HEK293 (cell line): ENCODE results near the gene CHST12.

Experiments
- CTCF ChIA-PET: fragments of 350-600 bp; formaldehyde crosslinking; extraction: SDS; loops from one replicate; lab custom pipeline; 2021; ENCODE audit warnings: antibody characterized with exemption; lab: Yijun Ruan, JAX
- POLR2A ChIA-PET: fragments of 300-600 bp; formaldehyde crosslinking; extraction: SDS; loops from one replicate; lab custom pipeline; 2020; ENCODE audit warnings: antibody characterized with exemption, inconsistent platforms; lab: Yijun Ruan, JAX
- H3K27ac ChIP-seq: fragments of 200-500 bp; sonication (Bioruptor generic); 2 replicates; pipeline ENCODE4 v1.5.1; 2014; ENCODE audit warnings: low read depth, low read length, control low read depth, inconsistent platforms; ENCODE audit errors: extremely low read depth
- H3K36me3 ChIP-seq, 2 experiments: fragments of 200-500 bp in 1 of 2; sonication (Bioruptor generic) in 1 of 2; 1 replicate in 1 of 2; 2 replicates in 1 of 2; pipeline ENCODE4 v1.5.1; 2014 to 2017; ENCODE audit warnings: inconsistent platforms in 2 of 2, low read length in 2 of 2; ENCODE audit not compliant: control insufficient read depth in 2 of 2, insufficient read depth in 1 of 2
- H3K4me1 ChIP-seq: fragments of 200-500 bp; sonication (Bioruptor generic); 2 replicates; pipeline ENCODE4 v1.5.1; 2014; ENCODE audit warnings: mild to moderate bottlenecking, low read length, inconsistent platforms; ENCODE audit not compliant: control insufficient read depth, insufficient read depth
- H3K4me3 ChIP-seq: 2 replicates; pipeline ENCODE4 v1.5.1; 2011; ENCODE audit warnings: low read depth, mild to moderate bottlenecking, control low read depth, low read length, moderate library complexity
- H3K9me3 ChIP-seq: fragments of 200-500 bp; sonication (Bioruptor generic); 2 replicates; pipeline ENCODE4 v1.5.1; 2014; ENCODE audit warnings: low read depth, low read length, inconsistent platforms; ENCODE audit not compliant: control insufficient read depth, insufficient read depth
- BCL11B ChIP-seq: fragments of 450-650 bp; formaldehyde crosslinking; IDR thresholded peaks from 2 replicates; pipeline ENCODE4 v1.5.1; 2016; ENCODE audit warnings: low read depth, missing biosample characterization, missing genetic modification characterization
- FEZF1 ChIP-seq: fragments of 450-650 bp; formaldehyde crosslinking; IDR thresholded peaks from 2 replicates; pipeline ENCODE4 v1.5.1; 2016; ENCODE audit warnings: missing biosample characterization, missing genetic modification characterization
- KLF7 ChIP-seq: fragments of 450-650 bp; formaldehyde crosslinking; IDR thresholded peaks from 2 replicates; pipeline ENCODE4 v1.5.1; 2016; ENCODE audit warnings: missing biosample characterization, missing genetic modification characterization, borderline replicate concordance
- KLF8 ChIP-seq: fragments of 450-650 bp; formaldehyde crosslinking; IDR thresholded peaks from 2 replicates; pipeline ENCODE4 v1.5.1; 2016; ENCODE audit warnings: missing biosample characterization, missing genetic modification characterization
- MZF1 ChIP-seq: fragments of 450-650 bp; formaldehyde crosslinking; IDR thresholded peaks from 2 replicates; pipeline ENCODE4 v1.5.1; 2017; ENCODE audit warnings: missing biosample characterization, missing genetic modification characterization, borderline replicate concordance
- SP3 ChIP-seq: fragments of 450-650 bp; formaldehyde crosslinking; IDR thresholded peaks from 2 replicates; pipeline ENCODE4 v1.5.1; 2016; ENCODE audit warnings: missing biosample characterization, missing genetic modification characterization
- SP7 ChIP-seq: fragments of 450-650 bp; formaldehyde crosslinking; IDR thresholded peaks from 2 replicates; pipeline ENCODE4 v1.5.1; 2016; ENCODE audit warnings: missing biosample characterization, missing genetic modification characterization
- ZBTB17 ChIP-seq: fragments of 450-650 bp; formaldehyde crosslinking; IDR thresholded peaks from 2 replicates; pipeline ENCODE4 v1.5.1; 2016; ENCODE audit warnings: missing biosample characterization, missing genetic modification characterization
- ZBTB21 ChIP-seq: fragments of 450-650 bp; formaldehyde crosslinking; IDR thresholded peaks from 2 replicates; pipeline ENCODE4 v1.5.1; 2017; ENCODE audit warnings: missing biosample characterization, missing genetic modification characterization
- ZEB2 ChIP-seq: fragments of 450-650 bp; formaldehyde crosslinking; IDR thresholded peaks from 2 replicates; pipeline ENCODE4 v1.5.1; 2016; ENCODE audit warnings: missing biosample characterization, missing genetic modification characterization
- ZFP3 ChIP-seq: fragments of 450-650 bp; formaldehyde crosslinking; IDR thresholded peaks from 2 replicates; pipeline ENCODE4 v1.5.1; 2016; ENCODE audit warnings: low read depth, missing biosample characterization, missing genetic modification characterization
- ZNF132 ChIP-seq: fragments of 450-650 bp; formaldehyde crosslinking; IDR thresholded peaks from 2 replicates; pipeline ENCODE4 v1.5.1; 2017; ENCODE audit warnings: missing biosample characterization, missing genetic modification characterization, borderline replicate concordance
- ZNF146 ChIP-seq: fragments of 450-650 bp; formaldehyde crosslinking; IDR thresholded peaks from 2 replicates; pipeline ENCODE4 v1.5.1; 2016; ENCODE audit warnings: missing biosample characterization, missing genetic modification characterization
- ZNF18 ChIP-seq: fragments of 450-650 bp; formaldehyde crosslinking; IDR thresholded peaks from 2 replicates; pipeline ENCODE4 v1.5.1; 2016; ENCODE audit warnings: missing biosample characterization, missing genetic modification characterization
- ZNF335 ChIP-seq: fragments of 450-650 bp; formaldehyde crosslinking; conservative IDR thresholded peaks from 2 replicates; pipeline ENCODE4 v1.5.1; 2016; ENCODE audit warnings: missing biosample characterization, missing genetic modification characterization
- ZNF394 ChIP-seq: fragments of 450-650 bp; formaldehyde crosslinking; IDR thresholded peaks from 2 replicates; pipeline ENCODE4 v1.5.1; 2016; ENCODE audit warnings: missing biosample characterization, missing genetic modification characterization, mild to moderate bottlenecking, moderate library complexity, borderline replicate concordance
- ZNF449 ChIP-seq: fragments of 450-650 bp; formaldehyde crosslinking; IDR thresholded peaks from 2 replicates; pipeline ENCODE4 v1.5.1; 2017; ENCODE audit warnings: missing biosample characterization, mild to moderate bottlenecking, missing genetic modification characterization, moderate library complexity
- ZNF549 ChIP-seq: fragments of 450-650 bp; IDR thresholded peaks from 2 replicates; pipeline ENCODE4 v1.5.1; 2018; ENCODE audit warnings: missing biosample characterization, missing genetic modification characterization, mild to moderate bottlenecking, inconsistent platforms, moderate library complexity
- ZNF600 ChIP-seq: fragments of 450-650 bp; formaldehyde crosslinking; IDR thresholded peaks from 2 replicates; pipeline ENCODE4 v1.5.1; 2016; ENCODE audit warnings: missing biosample characterization, missing genetic modification characterization
- ZNF629 ChIP-seq: fragments of 450-650 bp; formaldehyde crosslinking; IDR thresholded peaks from 2 replicates; pipeline ENCODE4 v1.5.1; 2017; ENCODE audit warnings: missing biosample characterization, missing genetic modification characterization
- ZNF677 ChIP-seq: fragments of 450-650 bp; IDR thresholded peaks from 2 replicates; pipeline ENCODE4 v1.5.0; 2018; ENCODE audit warnings: missing biosample characterization, mild to moderate bottlenecking, missing genetic modification characterization, moderate library complexity
- ZNF768 ChIP-seq: fragments of 450-650 bp; formaldehyde crosslinking; IDR thresholded peaks from 2 replicates; pipeline ENCODE4 v1.5.1; 2018; ENCODE audit warnings: missing biosample characterization, mild to moderate bottlenecking, missing genetic modification characterization
- TF ChIP-seq, protein P1 (sequence below): fragments of 450-650 bp; formaldehyde crosslinking; IDR thresholded peaks from 2 replicates; pipeline ENCODE4 v1.5.1; 2016; ENCODE audit warnings: missing biosample characterization, missing genetic modification characterization
- TF ChIP-seq, protein P2 (sequence below): fragments of 450-650 bp; formaldehyde crosslinking; IDR thresholded peaks from 2 replicates; pipeline ENCODE4 v1.5.1; 2017; ENCODE audit warnings: missing biosample characterization, missing genetic modification characterization
- TF ChIP-seq, protein P3 (sequence below): fragments of 450-650 bp; formaldehyde crosslinking; optimal IDR thresholded peaks from 2 replicates; pipeline ENCODE3; 2016; ENCODE audit warnings: missing biosample characterization, mild to moderate bottlenecking, missing genetic modification characterization
- TF ChIP-seq, protein P4 (sequence below): fragments of 450-650 bp; formaldehyde crosslinking; IDR thresholded peaks from 2 replicates; pipeline ENCODE4 v1.5.1; 2016; ENCODE audit warnings: missing biosample characterization, missing genetic modification characterization

Gene CHST12

GRCh38 chr7:2403014-2403717, at the start of gene CHST12:
Gene CHST12 (plus strand): TSS chr7:2403611. CDS start chr7:2432640, 29,029 bp downstream.
- Histone ChIP-seq H3K4me1 (peaks cover 6% of the 10 kb centered on the region), H3K27ac (peak within 1 kb of the TSS; percentile 68; the same call in 1 of the 2 replicates), H3K9me3 (no peaks in the 10 kb centered on the region), H3K4me3 (peak within 1 kb of the TSS; percentile 74), H3K36me3 (no peaks in the 10 kb centered on the region)
- POLR2A ChIA-PET: interaction anchor here (0.7 to 1.9 kb wide), 5 partner anchors 10 to 119 kb away, joined by 3 to 11 read pairs (median 4); partner anchors contain the start of gene EIF3B
- CTCF ChIA-PET: no interaction called here
- TF ChIP-seq, protein P1, sequence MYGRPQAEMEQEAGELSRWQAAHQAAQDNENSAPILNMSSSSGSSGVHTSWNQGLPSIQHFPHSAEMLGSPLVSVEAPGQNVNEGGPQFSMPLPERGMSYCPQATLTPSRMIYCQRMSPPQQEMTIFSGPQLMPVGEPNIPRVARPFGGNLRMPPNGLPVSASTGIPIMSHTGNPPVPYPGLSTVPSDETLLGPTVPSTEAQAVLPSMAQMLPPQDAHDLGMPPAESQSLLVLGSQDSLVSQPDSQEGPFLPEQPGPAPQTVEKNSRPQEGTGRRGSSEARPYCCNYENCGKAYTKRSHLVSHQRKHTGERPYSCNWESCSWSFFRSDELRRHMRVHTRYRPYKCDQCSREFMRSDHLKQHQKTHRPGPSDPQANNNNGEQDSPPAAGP: peak; percentile 18; the same call in 1 of the 2 replicates
- TF ChIP-seq ZNF549 (no peak), ZNF18 (tag by site-specific recombination) (no peak), ZNF335 (tag by site-specific recombination) (peak; percentile 28; the same call in 1 of the 2 replicates), ZFP3 (tag by site-specific recombination) (peak; percentile 53; the same call in 1 of the 2 replicates), ZBTB17 (tag by site-specific recombination) (peak; percentile 69), ZNF629 (0 out of 2 replicates have a peak, but pooled peaks have one; percentile 31), ZBTB21 (tag by site-specific recombination) (0 out of 2 replicates have a peak, but pooled peaks have one; percentile 30), KLF7 (no peak), ZNF146 (no peak), ZNF600 (tag by site-specific recombination) (no peak), ZNF768 (tag by site-specific recombination) (peak; percentile 99; the same call in 1 of the 2 replicates), MZF1 (tag by site-specific recombination) (peak; percentile 45; the same call in 1 of the 2 replicates), SP3 (tag by site-specific recombination) (peak; percentile 42; the same call in 1 of the 2 replicates), KLF8 (tag by site-specific recombination) (peak; percentile 41; the same call in 1 of the 2 replicates), ZNF449 (tag by site-specific recombination) (no peak), ZNF677 (tag by site-specific recombination) (0 out of 2 replicates have a peak, but pooled peaks have one; percentile 14), ZEB2 (peak; percentile 54; the same call in 1 of the 2 replicates), BCL11B (tag by site-specific recombination) (no peak), FEZF1 (tag by site-specific recombination) (no peak), ZNF132 (no peak), ZNF394 (tag by site-specific recombination) (no peak), SP7 (peak; percentile 65)
- TF ChIP-seq, protein P2, sequence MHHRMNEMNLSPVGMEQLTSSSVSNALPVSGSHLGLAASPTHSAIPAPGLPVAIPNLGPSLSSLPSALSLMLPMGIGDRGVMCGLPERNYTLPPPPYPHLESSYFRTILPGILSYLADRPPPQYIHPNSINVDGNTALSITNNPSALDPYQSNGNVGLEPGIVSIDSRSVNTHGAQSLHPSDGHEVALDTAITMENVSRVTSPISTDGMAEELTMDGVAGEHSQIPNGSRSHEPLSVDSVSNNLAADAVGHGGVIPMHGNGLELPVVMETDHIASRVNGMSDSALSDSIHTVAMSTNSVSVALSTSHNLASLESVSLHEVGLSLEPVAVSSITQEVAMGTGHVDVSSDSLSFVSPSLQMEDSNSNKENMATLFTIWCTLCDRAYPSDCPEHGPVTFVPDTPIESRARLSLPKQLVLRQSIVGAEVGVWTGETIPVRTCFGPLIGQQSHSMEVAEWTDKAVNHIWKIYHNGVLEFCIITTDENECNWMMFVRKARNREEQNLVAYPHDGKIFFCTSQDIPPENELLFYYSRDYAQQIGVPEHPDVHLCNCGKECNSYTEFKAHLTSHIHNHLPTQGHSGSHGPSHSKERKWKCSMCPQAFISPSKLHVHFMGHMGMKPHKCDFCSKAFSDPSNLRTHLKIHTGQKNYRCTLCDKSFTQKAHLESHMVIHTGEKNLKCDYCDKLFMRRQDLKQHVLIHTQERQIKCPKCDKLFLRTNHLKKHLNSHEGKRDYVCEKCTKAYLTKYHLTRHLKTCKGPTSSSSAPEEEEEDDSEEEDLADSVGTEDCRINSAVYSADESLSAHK (tag by site-specific recombination): no peak
- TF ChIP-seq, protein P3, sequence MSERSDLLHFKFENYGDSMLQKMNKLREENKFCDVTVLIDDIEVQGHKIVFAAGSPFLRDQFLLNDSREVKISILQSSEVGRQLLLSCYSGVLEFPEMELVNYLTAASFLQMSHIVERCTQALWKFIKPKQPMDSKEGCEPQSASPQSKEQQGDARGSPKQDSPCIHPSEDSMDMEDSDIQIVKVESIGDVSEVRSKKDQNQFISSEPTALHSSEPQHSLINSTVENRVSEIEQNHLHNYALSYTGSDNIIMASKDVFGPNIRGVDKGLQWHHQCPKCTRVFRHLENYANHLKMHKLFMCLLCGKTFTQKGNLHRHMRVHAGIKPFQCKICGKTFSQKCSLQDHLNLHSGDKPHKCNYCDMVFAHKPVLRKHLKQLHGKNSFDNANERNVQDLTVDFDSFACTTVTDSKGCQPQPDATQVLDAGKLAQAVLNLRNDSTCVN (tag by site-specific recombination): peak; percentile 85
- TF ChIP-seq, protein P4, sequence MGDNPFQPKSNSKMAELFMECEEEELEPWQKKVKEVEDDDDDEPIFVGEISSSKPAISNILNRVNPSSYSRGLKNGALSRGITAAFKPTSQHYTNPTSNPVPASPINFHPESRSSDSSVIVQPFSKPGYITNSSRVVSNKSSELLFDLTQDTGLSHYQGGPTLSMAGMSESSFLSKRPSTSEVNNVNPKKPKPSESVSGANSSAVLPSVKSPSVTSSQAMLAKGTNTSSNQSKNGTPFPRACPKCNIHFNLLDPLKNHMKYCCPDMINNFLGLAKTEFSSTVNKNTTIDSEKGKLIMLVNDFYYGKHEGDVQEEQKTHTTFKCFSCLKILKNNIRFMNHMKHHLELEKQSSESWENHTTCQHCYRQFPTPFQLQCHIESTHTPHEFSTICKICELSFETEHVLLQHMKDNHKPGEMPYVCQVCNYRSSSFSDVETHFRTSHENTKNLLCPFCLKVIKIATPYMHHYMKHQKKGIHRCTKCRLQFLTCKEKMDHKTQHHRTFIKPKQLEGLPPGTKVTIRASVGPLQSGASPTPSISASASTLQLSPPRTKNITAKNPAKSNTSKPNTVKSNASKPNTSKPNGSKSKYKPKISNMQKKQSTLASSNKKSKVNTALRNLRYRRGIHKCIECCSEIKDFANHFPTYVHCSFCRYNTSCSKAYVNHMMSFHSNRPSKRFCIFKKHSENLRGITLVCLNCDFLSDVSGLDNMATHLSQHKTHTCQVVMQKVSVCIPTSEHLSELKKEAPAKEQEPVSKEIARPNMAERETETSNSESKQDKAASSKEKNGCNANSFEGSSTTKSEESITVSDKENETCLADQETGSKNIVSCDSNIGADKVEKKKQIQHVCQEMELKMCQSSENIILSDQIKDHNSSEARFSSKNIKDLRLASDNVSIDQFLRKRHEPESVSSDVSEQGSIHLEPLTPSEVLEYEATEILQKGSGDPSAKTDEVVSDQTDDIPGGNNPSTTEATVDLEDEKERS: 0 out of 2 replicates have a peak, but pooled peaks have one; percentile 10
